Transverse colon (tissue), 3 donors: ENCODE measurements around the gene FBLN5.

ENCODE experiments used
- EP300 ChIP-seq: sonication (generic); formaldehyde crosslinking; IDR thresholded peaks from one replicate; pipeline ENCODE4 v1.6.1; 2017; ENCODE audit warnings: antibody characterized with exemption, low read depth
- POLR2A ChIP-seq: fragments of 450-650 bp; IDR thresholded peaks from one replicate; pipeline ENCODE4 v1.6.1; 2016; ENCODE audit warnings: antibody characterized with exemption, mild to moderate bottlenecking, moderate library complexity
- TF ChIP-seq, protein P1 (sequence below), 5 experiments: fragments of 200-600 bp in 3 of 5; fragments of 450-650 bp in 2 of 5; sonication (generic) in 3 of 5; IDR thresholded peaks; 1 replicate in 2 of 5; 2 replicates in 3 of 5; pipeline ENCODE4 v1.5.1; 2016 to 2017; ENCODE audit warnings: antibody characterized with exemption in 5 of 5, inconsistent platforms in 3 of 5, mild to moderate bottlenecking in 2 of 5, moderate library complexity in 1 of 5

DNA sequence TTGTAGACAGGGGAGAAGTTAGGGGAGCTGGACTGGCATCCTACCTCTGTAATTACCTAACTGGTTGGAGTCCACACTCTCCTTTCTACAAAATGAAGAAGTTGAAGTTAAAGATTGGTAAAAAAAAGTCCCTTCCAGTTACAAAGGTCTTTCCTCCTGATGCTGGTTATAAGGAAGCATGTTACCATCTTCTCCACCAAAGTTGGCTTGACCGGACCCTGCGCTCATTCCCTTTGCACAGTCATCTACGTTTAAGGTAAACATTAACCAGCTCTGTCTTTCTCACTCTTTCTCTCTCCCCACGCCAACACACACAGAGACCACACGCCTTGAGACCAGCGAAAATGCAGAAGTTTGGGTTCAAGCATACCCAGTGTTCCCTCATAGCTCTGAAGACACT lies 11.9 kb downstream of the FBLN5 start:
- TF ChIP-seq POLR2A (no peak), EP300 (no peak)
- TF ChIP-seq, protein P1, sequence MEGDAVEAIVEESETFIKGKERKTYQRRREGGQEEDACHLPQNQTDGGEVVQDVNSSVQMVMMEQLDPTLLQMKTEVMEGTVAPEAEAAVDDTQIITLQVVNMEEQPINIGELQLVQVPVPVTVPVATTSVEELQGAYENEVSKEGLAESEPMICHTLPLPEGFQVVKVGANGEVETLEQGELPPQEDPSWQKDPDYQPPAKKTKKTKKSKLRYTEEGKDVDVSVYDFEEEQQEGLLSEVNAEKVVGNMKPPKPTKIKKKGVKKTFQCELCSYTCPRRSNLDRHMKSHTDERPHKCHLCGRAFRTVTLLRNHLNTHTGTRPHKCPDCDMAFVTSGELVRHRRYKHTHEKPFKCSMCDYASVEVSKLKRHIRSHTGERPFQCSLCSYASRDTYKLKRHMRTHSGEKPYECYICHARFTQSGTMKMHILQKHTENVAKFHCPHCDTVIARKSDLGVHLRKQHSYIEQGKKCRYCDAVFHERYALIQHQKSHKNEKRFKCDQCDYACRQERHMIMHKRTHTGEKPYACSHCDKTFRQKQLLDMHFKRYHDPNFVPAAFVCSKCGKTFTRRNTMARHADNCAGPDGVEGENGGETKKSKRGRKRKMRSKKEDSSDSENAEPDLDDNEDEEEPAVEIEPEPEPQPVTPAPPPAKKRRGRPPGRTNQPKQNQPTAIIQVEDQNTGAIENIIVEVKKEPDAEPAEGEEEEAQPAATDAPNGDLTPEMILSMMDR (IDR thresholded peaks at IDR 0.05): no peak
